ENCODE data around the gene HMG20A. TPM values are rescaled to one million over a fixed set of nuclear protein-coding genes. Genes with fewer than 3 reads are reported as not detected.

HMG20A gene
- total RNA-seq, 1 donor from 2014 or later = 56.3 TPM

DNA sequence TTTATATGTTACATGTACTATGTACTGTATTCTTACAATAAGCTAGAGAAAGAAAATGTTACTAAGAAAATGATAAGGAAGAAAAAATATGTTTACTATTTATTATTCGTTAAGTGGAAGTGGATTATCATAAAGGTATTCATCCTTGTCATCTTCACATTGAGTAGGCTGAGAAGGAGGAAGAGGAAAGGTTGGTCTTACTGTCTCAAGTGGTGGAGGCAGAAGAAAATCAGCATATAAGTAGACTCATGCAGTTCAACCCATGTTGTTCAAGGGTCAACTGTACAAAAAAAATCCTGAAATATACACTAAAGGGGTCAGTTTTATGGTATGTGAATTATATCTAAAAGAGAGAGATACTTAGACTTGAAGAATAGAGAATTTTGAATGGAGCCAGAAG lies 5.7 kb downstream of the HMG20A start:
- intact Hi-C loops (cut with micrococcal nuclease) = loop anchor here (10.0 kb wide), 1 partner anchor 522 kb away; the partner anchor contains the start of gene SCAPER

DNA sequence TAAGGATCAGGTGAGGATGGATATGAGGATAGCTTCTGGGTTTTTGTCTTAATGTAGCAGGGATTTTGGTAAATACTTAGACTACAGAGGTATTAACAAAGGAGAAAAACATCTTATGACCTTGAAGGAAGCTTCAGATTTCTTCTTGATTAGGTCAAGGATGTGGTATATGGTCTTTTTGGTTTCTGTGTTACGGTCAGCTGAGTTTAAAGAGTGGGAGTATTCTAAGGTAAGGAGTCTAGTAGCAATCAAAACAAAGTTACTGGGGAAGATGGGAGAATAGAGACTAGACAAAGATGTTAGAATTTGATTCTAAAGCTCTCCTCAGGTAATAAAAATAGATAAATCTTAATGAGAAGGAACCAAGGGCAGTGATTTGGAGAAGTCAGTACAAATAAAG lies 6.2 kb downstream of the HMG20A start:
- intact Hi-C loops (cut with micrococcal nuclease) = loop anchor here (10.0 kb wide), 1 partner anchor 522 kb away; the partner anchor contains the start of gene SCAPER

GRCh38 chr15:77430213-77430612 lies 9.5 kb downstream of the HMG20A start:
- intact Hi-C loops (cut with micrococcal nuclease) = loop anchor here (1.0 kb wide), 1 partner anchor 10 kb away; the partner anchor contains the start of genes HMG20A and PEAK1

GRCh38 chr15:77430652-77431051 lies 10.0 kb downstream of the HMG20A start:
- intact Hi-C loops (cut with micrococcal nuclease) = loop anchor here (1.0 kb wide), 1 partner anchor 10 kb away; the partner anchor contains the start of genes HMG20A and PEAK1

DNA sequence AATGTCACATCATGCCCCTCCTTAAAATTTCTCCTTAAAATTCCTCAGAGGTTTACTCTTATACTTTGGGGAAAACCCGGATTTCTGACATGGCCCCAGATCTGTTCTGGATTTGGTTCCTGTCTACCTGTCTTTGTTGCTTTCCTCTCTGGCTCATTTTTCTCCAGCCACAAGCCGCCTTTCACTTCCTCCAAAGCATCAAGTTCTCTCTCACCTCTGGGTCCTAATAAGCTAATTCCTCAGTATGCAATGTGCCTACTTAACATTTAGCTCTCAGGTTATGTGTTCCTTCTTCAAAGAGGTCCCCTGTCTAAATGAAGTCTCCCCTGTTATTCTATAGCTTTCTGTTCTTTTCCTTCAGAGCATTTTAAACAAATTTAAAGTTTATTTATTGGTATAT lies 16.1 kb downstream of the HMG20A start:
- intact Hi-C loops (cut with micrococcal nuclease) = no loop called here

DNA sequence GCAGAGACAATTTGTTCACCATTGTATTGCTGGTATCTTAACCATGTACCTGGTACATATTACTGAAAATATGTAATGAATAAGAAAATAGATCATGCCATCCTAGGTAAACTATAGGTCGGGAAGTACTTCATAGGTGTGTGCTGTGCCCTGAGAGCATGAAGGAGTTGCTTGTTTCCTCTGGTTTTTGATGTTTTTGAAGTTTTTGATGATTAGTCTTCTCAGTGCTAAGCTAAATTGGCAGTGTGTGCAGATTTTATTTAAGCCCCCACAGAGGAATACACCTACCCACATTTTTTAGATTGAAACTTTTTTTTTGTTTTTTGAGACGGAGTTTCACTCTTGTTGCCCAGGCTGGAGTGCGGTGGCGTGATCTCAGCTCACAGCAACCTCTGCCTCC lies 16.6 kb downstream of the HMG20A start:
- intact Hi-C loops (cut with micrococcal nuclease) = no loop called here

GRCh38 chr15:77440378-77440999 lies 19.8 kb downstream of the HMG20A start:
- intact Hi-C loops (cut with micrococcal nuclease) = no loop called here

- intact Hi-C loops (cut with micrococcal nuclease) = no loop called here
Observed at GRCh38 chr15:77446840-77447390, 26.2 kb downstream of the HMG20A start.

DNA sequence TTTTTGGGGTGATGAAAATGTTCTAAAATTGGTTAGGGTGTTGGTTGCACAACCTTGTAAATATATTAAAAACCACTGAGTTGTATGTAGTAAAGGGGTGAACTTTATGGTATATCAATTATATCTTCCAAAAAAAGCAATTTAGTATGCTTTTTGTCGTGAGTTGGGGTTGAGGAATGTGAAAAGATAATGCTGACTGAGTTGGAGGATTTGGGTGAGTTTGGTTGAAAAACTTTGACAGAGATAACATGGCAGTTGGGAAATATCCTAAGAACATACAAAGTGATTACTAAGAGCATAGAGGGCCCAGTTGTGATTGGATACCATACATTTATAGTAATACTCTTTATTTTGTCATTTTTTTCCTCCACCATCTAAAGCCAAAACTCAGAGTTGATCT lies 33.6 kb downstream of the HMG20A start:
- intact Hi-C loops (cut with micrococcal nuclease) = no loop called here

DNA sequence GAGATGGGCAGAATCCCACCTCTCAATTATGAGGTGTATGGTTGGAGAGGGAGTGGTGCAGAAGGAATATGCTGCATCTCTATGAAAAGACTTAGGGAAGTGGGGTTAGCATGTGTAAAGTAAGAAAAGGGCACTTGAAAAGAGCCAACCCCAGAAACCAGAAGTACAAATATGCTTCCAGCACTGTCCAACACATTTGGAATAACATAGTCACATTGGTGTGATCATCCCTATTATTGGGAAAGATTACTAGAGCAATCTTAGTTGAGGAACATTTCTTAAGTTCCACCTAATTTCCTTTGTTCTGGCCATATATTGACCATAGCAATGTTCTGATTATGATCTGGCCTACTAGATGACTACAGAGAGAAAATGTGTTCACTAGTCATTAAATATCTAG lies 34.3 kb downstream of the HMG20A start:
- intact Hi-C loops (cut with micrococcal nuclease) = no loop called here

DNA sequence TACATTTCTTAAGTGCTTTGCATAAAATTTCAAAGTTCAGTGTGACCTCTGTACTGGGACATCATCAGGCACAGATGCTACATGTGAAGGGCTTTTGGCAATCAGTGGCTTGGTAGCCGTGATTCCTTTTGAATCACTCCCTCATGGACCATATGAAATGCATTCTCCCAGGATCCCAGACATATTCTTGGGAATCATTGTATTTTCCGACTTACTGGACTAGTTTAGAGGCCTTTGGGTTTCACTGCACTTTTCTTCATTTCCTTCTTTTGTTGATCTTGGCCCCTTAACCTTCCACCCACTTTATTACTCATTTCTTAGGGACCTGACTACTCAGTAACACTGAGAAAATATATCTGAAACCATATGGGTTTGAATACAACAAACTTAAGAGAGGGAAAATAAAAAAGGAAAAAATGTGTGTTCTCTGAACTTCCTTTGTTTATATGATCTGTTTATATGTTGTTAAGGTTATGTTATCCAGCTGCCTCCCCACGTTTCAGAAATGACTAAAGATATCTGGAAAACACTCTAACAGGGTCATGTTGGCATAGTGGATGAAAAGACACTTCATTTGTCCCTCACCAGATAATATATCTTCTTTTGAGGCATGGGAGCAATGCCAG lies 35.1 kb downstream of the HMG20A start:
- intact Hi-C loops (cut with micrococcal nuclease) = no loop called here

- intact Hi-C loops (cut with micrococcal nuclease) = no loop called here
Observed at GRCh38 chr15:77456746-77457145, 36.1 kb downstream of the HMG20A start.

DNA sequence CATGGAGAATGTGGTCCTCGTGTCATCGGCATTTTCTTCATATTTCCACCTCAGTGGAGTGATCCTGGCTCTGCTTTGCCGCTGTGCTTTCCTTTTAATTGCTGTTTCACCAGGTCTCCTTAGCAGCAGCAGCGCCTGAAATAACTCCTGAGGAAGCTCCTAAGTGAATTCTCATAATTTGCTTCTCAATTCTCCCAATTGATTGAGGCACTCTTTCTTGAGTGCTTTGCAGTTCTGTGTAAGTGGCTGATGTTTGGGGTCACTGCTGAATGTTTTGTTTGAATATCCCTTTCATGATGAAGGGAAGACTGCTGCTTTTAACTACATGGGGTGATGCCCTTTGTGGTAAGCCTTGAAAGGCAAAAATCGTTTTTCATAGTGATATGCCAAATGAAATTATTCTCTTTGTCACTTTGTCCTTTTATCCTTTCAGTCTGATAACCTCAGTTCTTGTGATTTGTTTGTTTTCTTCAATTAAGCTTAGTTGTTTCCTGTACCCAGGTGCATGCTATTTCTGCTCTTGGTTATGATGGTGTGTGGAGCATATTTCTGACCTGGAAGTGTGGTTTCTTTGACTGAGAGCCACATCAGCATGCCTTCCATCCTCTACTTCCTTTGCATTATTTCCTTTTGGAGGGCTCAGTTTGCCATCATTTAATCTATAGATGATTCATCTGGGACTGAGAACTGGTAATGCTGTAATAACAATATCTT lies 36.7 kb downstream of the HMG20A start:
- intact Hi-C loops (cut with micrococcal nuclease) = no loop called here

DNA sequence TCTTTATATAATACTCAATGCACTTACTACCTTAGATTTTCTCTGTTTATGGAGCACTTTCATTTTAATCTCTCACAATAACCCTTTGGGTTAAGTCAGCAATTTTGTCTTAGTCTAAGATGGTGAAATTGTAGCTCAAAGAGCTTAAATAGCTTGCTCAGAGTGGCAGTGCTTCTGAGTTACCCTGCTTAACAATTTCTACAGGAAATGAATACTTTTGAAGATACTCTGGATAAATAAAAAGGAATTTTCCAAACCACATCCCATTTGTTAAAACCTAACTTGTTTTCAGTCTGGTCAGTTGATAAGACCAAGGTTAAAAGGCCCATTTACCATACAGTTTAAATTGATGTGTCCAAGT lies 37.2 kb downstream of the HMG20A start:
- intact Hi-C loops (cut with micrococcal nuclease) = no loop called here

DNA sequence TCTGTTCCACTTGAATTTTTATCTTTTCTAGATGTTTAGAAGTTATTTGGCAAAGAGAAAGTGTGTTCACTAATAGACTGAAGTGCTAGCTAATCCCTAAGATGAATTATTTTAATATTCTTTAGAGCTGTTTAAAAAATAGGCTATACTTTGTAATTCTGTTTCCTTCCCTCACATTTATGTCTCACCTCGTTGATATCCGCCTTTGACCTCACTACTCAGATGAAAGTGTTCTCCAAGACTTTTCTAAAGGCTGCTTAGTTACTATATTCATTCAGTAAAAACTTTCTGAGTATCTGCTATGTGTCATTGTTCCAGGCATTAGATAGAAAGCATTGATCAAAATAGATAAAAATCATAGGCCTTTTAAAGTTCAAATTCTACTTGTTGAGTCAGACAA lies 38.3 kb downstream of the HMG20A start:
- intact Hi-C loops (cut with micrococcal nuclease) = no loop called here

DNA sequence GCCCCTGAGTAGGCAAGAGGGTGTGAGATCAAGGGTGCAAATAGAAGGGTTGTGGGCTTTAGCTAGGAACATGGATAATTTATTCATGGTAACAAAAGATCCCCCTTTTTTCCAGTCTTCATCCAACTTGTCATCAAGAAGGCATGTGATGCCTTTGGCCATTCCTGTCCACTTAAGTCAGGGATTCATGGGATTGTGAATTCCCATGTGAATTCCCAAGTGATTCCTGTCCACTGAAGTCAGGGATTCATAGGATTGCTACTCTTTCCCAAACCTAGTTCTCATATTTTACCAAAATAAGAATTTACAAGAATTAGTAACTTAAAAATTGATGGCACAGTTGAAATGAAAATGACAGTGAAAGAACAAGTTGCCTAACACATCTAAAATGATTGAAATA lies 40.8 kb downstream of the HMG20A start:
- intact Hi-C loops (cut with micrococcal nuclease) = no loop called here

- intact Hi-C loops (cut with micrococcal nuclease) = no loop called here
Observed at GRCh38 chr15:77464129-77464865, 43.6 kb downstream of the HMG20A start.

- intact Hi-C loops (cut with micrococcal nuclease) = no loop called here
Observed at GRCh38 chr15:77466521-77466920, 45.8 kb downstream of the HMG20A start.

- intact Hi-C loops (cut with micrococcal nuclease) = no loop called here
Observed at GRCh38 chr15:77468896-77469295, 48.2 kb downstream of the HMG20A start.

- intact Hi-C loops (cut with micrococcal nuclease) = no loop called here
Observed at GRCh38 chr15:77470235-77470634, 49.5 kb downstream of the HMG20A start.

DNA sequence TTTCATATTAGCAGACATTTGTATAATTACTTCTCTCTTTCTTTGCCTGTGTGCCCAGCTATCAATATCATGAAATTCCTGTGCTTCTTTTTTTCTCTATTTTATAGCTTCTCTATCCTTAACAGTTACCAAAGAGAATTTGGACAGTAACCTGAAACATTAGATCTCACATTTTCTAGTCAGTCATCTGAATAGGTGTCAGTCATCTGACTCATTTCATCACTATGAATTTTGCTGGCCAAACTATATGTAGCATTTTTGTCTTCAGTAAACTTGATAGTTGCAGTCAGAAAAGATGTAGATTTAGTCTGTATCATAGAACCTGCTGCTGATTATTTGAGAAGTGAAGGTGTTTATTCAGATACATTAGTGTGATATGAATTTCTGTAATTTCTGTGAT lies 52.6 kb downstream of the HMG20A start:
- intact Hi-C loops (cut with micrococcal nuclease) = no loop called here
